ENCODE measurements around the gene ABCC11.

DNA sequence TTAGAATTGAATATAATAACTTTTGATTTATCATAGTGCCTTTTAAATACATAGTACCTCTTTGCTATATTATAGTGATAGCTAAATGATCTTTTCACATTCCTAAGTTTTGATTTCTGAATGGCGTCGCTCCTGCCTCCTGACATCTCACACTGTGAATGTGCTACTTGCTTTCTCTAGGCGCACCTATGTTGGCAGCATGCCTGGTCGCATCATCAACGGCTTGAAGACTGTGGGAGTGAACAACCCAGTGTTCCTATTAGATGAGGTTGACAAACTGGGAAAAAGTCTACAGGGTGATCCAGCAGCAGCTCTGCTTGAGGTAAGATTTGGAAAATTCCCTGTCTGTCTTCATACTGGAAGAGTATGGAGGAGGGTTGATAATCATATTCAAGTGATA lies 29.8 kb upstream of the ABCC11 start:
- TF ChIP-seq, protein P1, sequence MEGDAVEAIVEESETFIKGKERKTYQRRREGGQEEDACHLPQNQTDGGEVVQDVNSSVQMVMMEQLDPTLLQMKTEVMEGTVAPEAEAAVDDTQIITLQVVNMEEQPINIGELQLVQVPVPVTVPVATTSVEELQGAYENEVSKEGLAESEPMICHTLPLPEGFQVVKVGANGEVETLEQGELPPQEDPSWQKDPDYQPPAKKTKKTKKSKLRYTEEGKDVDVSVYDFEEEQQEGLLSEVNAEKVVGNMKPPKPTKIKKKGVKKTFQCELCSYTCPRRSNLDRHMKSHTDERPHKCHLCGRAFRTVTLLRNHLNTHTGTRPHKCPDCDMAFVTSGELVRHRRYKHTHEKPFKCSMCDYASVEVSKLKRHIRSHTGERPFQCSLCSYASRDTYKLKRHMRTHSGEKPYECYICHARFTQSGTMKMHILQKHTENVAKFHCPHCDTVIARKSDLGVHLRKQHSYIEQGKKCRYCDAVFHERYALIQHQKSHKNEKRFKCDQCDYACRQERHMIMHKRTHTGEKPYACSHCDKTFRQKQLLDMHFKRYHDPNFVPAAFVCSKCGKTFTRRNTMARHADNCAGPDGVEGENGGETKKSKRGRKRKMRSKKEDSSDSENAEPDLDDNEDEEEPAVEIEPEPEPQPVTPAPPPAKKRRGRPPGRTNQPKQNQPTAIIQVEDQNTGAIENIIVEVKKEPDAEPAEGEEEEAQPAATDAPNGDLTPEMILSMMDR (IDR thresholded peaks at IDR 0.05) = no peak
- no peak for TF ChIP-seq POLR2A (IDR thresholded peaks at IDR 0.05)
- TF ChIP-seq POLR2AphosphoS5 (IDR thresholded peaks at IDR 0.05) = no peak

Data from suprapubic skin (tissue), 4 donors.